ENCODE data around the gene JAZF1.
"Not testable (repeated sequence)": the region's sequence is repeated elsewhere in the genome, so short reads cannot be mapped to it uniquely, and the experiment has no call there.

The JAZF1 gene

GRCh38 chr7:27941522-27941921 is 239.1 kb downstream of the JAZF1 start:
- DNase-seq (ENCODE audit: low spot score): no peak

- no peak for DNase-seq (ENCODE audit: low spot score)
Measured at GRCh38 chr7:27940341-27940740, 240.3 kb downstream of the JAZF1 start.

GRCh38 chr7:27939893-27940292 is 240.7 kb downstream of the JAZF1 start:
- no peak for DNase-seq (ENCODE audit: low spot score)

GRCh38 chr7:27936768-27937102 is 243.9 kb downstream of the JAZF1 start:
- no peak for DNase-seq (ENCODE audit: low spot score)

- DNase-seq (ENCODE audit: low spot score): no peak
Measured at GRCh38 chr7:27936047-27936767, 244.4 kb downstream of the JAZF1 start.

GRCh38 chr7:27933671-27934565 is 246.7 kb downstream of the JAZF1 start:
- DNase-seq (ENCODE audit: low spot score): no peak

- DNase-seq (ENCODE audit: low spot score): no peak
Measured at GRCh38 chr7:27930910-27931476, 249.6 kb downstream of the JAZF1 start.

- DNase-seq (ENCODE audit: low spot score): no peak
Measured at GRCh38 chr7:27929127-27929526, 251.5 kb downstream of the JAZF1 start.

GRCh38 chr7:27928001-27928400 is 252.6 kb downstream of the JAZF1 start:
- DNase-seq (ENCODE audit: low spot score): no peak

- no peak for DNase-seq (ENCODE audit: low spot score)
Measured at GRCh38 chr7:27925573-27926201, 254.9 kb downstream of the JAZF1 start.

- DNase-seq (ENCODE audit: low spot score): no peak
Measured at GRCh38 chr7:27923642-27923980, 257.0 kb downstream of the JAZF1 start.

GRCh38 chr7:27922907-27923641 is 257.5 kb downstream of the JAZF1 start:
- no peak for DNase-seq (ENCODE audit: low spot score)

- DNase-seq (ENCODE audit: low spot score): not testable (repeated sequence)
Measured at GRCh38 chr7:27922389-27922788, 258.2 kb downstream of the JAZF1 start.

- peak; percentile 13 for DNase-seq (ENCODE audit: low spot score)
Measured at GRCh38 chr7:27921081-27921836, 259.3 kb downstream of the JAZF1 start.

- DNase-seq (ENCODE audit: low spot score): no peak
Measured at GRCh38 chr7:27920281-27920946, 260.2 kb downstream of the JAZF1 start.

GRCh38 chr7:27918503-27918902 is 262.1 kb downstream of the JAZF1 start:
- DNase-seq (ENCODE audit: low spot score): no peak

GRCh38 chr7:27917774-27918314 is 262.8 kb downstream of the JAZF1 start:
- no peak for DNase-seq (ENCODE audit: low spot score)

- DNase-seq (ENCODE audit: low spot score): no peak
Measured at GRCh38 chr7:27917119-27917518, 263.5 kb downstream of the JAZF1 start.

GRCh38 chr7:27916372-27916771 is 264.2 kb downstream of the JAZF1 start:
- no peak for DNase-seq (ENCODE audit: low spot score)

- DNase-seq (ENCODE audit: low spot score): no peak
Measured at GRCh38 chr7:27914409-27914808, 266.2 kb downstream of the JAZF1 start.
